HG03139 (cell line): ENCODE measurements around the gene POLR3GL.
"Not testable (repeated sequence)": the region's sequence is repeated elsewhere in the genome, so short reads cannot be mapped to it uniquely, and the experiment has no call there.

ENCODE experiments used
- ATAC-seq: cut with Tn5 transposase; IDR thresholded peaks from one replicate; pipeline ENCODE4 v1.9.1; 2021; ENCODE audit not compliant: unreplicated experiment

POLR3GL gene, protein sequence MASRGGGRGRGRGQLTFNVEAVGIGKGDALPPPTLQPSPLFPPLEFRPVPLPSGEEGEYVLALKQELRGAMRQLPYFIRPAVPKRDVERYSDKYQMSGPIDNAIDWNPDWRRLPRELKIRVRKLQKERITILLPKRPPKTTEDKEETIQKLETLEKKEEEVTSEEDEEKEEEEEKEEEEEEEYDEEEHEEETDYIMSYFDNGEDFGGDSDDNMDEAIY

DNA sequence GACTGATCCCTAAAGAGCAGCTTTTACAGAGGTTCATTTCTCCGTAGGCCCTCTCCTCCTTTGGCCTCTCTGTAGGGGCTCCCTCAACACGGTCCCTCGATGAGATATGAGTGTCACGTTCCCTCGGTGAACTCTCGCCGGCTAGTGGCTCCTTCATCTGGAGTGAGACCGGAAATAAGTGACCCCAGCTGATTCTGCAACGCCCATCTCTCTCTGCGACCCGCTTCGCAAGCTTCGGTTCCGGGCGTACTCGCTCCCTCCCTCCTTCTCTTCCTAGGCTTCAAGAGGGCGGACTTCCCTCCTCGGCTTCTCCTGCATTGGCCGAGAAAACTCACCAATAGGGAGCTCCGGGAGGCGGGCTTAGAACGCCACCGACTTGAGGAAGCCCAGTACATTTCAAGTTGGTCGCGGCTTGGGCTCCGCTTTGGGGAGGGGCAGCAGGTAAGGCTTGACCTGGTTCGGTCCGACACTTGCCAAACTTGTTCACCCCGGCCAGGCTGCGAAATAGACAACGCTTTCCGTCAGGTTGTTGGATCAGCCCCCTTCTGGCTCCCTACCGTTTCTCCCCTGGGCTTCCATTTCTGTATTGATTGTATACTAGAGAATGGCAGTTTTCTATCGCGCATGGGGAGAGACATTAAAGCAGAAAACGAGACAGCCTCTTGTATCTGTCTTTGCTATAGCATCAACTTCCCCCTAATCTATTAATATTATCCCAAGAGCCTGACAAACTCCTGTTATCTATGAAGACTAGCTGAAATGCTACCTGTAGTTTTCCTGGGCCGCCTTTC is at the start of gene POLR3GL, which contains the start of gene ANKRD34A:
Gene POLR3GL, plus strand, starts transcription at position 363 of the 791 bp plus-strand sequence. CDS start 10,176 bp downstream, outside the sequence.
Gene ANKRD34A, minus strand, starts transcription at position 248 of the 791 bp plus-strand sequence. CDS start 2,816 bp downstream, outside the sequence.
- ATAC-seq = peak; percentile 82

DNA sequence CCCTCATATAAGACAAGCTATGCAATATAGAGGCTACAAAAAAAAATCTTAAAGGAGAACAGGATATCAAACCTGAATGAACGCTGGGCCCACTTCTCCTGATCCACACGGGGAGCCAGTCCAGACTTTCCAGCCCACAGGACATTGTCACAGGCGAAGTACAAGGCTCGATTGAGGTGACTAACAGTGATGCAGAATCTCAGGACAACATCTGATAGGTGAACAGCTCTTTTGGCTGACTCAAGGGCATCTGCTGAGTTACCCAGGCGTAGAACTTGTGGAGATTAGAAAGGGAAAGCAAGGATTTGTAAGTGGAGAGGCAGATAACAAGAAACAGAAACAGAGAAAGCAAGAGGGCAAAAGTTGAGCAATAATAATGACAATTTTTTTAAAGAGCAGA is 47.7 kb upstream of the POLR3GL start:
- ATAC-seq = no peak

DNA sequence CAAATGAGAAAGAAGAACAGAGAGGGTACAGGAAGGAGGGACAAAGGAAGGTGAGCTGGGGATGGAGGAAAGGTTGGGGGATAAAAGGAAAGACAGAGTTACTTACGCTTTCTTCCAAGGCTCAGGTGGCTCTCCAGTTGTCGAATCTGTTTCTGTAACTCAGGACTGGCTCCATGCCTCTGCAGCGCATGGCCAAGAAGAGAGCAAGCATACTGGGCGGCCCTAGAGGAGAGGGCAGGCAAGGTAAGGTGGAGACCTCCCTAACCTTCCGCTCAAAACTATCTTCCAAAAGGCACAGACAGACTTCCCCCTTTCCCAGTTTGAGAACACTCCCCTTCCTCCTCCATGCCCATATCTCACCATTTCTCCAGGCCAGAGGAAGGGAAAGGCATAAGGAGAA is 46.9 kb upstream of the POLR3GL start:
- ATAC-seq = no peak

DNA sequence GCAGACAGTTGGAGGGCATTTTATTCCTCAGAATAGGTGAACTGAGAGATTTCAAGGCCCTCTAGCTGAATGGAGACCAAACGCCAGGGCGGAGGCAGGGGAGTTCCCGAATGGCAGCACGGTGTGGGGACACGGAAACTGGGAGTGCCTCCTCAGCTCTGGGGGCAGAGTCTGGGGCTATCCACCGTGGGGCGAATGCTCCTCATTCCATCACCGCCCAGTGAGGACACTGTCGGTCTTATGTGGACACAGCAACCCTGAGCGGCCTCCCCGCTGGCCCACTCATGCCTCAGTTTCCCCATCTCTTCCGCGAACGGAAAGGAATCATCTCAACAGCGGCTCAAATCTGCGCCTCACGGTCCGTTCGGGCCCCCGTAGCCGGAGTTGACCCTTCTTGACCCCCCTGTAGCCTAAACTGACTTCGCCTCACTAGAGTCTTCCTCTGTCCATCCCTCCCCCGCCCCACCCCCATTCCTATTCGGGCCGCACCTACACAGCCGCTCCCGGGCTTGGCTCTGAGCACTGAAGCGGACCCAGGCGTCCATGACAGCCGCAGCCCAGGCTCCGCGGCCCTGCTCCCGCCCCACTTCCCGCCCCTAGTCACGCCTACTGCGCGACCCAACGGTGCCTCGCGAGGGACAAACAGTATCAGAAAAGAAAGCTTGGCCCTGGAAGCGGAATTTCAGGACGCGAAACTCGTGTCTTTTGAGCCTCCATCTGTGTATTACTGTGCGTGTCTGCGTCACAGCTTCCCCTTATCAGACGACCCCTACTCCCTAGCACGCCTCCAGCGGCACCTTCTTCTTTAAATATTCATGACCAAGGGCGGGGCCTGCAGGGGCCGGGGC is 46.1 kb upstream of the POLR3GL start, which contains the start of gene PEX11B:
Gene PEX11B, minus strand, starts transcription at position 574 of the 848 bp plus-strand sequence. Its CDS starts 29 bp downstream, at position 545.
- ATAC-seq = peak; percentile 79

DNA sequence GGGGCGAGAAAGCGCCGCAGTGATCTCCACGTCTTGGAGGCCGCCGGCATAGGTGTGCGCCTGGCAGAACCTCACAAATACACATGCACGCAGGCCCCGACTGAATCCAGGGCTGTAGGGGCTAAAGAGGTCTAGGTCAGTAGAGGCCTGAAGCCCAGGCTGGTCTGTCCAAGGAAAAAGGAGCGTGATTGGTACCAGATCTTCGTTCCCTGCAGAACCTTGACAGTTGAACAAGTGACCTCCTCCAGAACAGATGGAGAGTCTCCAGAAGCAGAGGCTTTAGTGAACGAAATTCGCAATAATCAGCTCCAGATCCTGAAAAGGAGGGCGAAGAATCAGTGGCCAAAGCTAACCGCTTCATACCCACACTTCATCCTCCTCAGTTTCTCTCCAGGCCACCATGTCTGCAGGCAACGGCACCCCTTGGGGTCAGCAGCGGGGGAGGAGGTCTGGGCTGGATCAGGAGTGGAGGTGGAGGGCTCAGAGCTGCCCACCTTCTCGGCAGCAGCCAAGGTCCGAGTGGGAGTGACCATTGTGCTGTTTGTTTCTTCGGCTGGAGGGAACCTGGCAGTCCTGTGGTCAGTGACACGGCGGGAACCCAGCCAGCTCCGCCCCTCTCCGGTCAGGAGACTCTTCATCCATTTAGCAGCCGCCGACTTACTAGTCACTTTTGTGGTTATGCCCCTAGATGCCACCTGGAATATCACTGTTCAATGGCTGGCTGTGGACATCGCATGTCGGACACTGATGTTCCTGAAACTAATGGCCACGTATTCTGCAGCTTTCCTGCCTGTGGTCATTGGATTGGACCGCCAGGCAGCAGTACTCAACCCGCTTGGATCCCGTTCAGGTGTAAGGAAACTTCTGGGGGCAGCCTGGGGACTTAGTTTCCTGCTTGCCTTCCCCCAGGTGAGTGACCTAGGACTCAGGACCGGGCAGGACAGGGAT is 45.2 kb upstream of the POLR3GL start:
- ATAC-seq = no peak

DNA sequence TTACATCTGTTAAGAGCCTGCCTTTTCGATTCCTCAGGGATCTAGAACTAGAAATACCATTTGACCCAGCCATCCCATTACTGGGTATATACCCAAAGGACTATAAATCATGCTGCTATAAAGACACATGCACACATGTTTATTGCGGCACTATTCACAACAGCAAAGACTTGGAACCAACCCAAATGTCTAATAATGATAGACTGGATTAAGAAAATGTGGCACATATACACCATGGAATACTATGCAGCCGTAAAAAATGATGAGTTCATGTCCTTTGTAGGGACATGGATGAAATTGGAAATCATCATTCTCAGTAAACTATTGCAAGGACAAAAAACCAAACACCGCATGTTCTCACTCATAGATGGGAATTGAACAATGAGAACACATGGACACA is 44.2 kb upstream of the POLR3GL start:
- not testable (repeated sequence) for ATAC-seq

DNA sequence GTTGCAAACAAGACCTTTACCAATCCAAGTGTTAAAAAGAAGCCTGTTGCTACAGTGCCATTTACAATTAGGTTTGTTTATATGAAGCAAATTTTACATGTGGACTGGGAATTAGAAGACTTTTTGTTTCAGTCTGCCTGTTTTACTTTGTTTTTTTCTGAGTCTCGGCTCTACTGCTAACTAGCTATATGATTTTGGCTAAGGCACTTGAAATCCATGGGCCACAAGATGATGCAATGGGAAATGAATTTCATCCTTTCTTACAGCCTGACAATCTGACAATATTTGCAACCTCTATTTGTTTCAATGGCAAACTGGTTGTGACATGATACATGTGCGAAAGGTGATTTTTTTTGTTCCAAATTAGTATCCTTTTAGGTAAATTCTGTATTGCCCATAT is 42.2 kb upstream of the POLR3GL start:
- no peak for ATAC-seq

DNA sequence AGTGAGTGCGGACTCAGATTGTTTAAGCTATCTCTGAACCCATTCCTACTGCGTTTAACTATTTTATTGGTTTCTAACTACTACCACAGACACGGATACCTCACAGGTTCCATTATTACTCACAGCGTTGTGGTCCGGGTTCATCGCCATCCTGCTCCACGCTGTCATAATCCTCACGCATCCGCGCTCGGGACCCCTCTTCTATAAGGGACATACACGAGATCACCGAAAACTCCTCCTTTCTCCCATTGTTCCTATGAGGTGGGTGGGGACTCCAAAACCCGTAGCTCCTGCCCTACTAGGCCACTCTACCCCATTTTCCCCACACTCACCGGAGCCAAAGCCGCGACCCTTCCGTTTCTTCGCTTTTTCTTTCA is 37.8 kb upstream of the POLR3GL start:
- ATAC-seq = no peak

DNA sequence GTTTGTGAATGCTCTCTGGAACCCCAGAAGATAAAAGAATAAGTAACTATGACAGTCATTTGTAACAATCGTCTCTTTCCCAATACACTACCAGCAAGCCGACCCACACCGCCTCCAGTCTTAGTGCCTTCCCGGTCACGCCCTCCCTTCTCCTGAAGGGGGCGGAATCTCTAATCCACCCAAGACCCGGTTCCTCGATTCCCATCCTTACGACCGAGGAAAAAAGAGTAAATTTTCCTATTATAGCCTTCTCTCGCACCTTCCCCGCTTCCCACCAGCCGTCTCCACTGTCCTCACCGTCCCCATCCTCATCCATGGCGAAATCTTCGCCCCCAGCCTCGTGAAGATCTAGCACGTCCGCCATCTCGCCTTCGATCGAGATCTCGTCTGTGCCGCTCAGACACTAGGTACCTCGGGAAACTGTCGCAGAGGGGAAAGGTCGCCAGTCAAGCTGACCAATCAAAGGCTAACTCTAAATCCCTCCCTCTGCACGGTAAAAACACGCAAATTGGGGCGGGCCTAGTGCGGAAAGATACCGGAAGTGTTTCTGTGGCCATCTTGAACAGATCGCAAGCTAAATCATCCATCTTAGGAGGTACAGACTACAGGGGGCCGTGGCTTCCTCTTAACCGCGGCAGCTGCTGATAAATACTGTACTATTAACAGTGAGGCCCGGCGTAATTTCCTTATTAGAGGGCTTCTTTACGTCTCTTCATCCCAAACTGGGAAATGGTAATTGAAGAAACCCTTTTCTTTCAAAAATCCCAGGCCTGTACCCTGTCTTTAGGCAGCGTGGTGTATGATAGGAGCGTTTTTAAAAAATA is 37.2 kb upstream of the POLR3GL start, which contains the start of gene RBM8A:
Gene RBM8A, minus strand, starts transcription at position 422 of the 824 bp plus-strand sequence. Its CDS starts 58 bp downstream, at position 364.
- ATAC-seq = peak; percentile 90

DNA sequence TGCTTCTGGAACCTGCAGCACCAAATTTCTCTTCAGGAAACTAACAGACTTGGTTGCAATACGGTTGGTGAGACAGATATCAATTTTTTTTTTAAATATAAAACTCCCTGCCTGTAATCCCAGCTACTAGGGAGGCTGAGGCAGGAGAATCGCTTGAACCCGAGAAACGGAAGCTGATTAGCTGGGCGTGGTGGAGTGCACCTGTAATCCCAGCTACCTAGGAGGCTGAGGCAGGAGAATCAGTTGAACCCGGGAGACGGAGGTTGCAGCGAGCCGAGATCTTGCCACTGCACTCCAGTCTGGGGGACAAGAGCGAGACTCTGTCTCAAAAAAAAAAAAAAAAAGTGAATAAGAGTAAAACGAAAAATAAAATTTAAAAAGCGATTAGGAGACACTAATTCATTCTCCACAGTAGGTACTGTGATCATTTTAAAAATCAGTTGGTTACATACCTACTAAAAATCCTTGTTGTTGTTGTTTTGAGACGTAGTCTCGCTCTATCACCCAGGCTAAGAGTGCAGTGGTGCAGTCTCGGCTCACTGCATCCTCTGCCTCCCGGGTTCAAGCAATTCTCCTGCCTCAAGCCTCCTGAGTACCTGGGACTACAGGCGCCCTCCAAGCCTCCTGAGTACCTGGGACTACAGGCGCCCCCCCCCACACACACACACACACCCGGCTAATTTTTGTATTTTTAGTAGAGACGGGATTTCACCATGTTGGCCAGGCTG is 36.4 kb upstream of the POLR3GL start:
- no peak for ATAC-seq

DNA sequence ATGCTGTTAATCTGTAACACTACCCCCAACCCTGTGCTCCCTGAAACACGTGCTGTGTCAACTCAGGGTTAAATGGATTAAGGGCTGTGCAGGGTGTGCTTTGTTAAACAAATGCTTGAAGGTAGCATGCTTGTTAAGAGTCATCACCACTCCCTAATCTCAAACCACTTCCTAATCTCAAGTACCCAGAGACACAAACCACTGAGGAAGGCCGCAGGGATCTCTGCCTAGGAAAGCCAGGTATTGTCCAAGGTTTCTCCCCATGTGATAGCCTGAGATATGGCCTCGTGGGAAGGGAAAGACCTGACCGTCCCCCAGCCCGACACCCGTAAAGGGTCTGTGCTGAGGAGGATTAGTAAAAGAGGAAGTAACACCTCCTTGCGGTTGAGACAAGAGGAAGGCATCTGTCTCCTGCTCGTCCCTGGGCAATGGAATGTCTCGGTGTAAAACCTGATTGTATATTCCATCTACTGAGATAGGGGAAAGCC is 31.9 kb upstream of the POLR3GL start:
- ATAC-seq = not testable (repeated sequence)

DNA sequence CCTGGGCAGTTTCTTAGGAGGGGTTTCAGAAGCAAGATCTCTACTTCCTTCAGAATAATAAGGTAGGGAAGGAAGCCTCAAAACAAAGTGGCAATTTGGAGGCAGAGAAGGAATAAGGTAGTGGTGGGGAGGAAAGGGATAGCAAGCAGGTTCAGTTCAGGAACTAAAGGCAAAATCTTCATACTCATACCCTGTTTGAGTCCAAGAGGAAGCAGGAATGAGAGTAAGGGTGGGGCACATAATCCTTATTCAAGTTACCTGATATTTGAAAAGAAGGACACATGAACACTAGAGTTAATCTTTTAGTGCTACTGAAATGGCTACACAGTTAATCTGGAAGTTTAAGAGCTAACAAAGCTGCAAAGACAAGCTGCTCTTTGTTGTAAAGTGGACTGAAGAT is 28.8 kb upstream of the POLR3GL start:
- no peak for ATAC-seq

DNA sequence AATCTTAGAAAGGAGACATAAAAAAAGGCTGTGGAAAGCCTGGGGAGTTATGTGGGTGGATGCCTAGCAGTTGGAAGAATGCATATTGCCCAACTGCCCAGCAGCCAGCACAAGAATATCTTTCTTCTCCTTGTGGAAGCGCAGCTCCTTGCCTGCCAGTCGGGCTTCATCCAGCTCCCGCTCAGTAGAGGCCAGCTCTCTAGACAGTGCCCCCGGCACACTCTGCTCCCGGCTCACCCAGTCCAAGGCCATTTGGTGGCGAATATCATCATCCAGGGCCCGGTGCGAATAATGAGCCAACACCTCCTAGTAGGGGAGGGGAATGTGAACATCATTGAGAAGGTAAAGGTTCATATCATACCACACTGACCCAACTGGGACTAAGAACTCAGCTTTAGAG is 28.2 kb upstream of the POLR3GL start:
- no peak for ATAC-seq

DNA sequence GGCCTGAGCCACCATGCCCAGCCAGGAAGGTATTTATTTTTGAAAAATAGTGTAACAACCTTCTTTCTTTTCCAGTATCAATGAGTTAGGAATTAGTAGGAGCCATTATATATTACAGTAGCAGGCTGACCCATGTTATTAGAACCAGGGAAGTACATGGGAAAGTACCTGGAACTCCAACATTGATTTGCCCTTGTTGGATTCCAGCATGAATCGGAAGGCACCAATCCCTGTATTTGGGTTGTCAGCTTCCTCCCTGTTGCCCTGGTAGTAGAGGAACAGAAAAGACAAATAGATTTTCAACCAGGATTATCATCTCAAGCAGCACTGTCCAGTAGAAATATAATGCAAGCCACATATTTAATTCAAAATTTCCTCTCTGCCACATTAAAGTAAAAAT is 27.1 kb upstream of the POLR3GL start:
- no peak for ATAC-seq

DNA sequence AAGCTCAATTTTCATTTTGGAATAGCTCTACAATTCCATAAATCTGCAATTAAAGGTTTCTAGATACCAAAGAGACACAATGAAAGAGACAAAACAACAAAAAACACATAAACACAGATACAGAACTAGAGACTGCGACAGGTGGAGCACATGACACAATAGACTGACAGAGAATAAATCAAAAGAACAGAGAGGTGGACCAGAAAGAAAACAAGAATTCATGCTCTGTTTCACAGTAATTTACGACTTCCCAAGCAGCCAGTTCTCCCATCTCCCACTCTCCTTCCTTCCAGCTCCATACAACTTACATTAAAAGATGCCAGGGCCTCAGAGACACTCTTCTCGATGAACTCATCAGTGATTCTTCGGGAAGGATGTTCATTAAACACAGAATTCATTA is 22.1 kb upstream of the POLR3GL start:
- ATAC-seq = no peak

DNA sequence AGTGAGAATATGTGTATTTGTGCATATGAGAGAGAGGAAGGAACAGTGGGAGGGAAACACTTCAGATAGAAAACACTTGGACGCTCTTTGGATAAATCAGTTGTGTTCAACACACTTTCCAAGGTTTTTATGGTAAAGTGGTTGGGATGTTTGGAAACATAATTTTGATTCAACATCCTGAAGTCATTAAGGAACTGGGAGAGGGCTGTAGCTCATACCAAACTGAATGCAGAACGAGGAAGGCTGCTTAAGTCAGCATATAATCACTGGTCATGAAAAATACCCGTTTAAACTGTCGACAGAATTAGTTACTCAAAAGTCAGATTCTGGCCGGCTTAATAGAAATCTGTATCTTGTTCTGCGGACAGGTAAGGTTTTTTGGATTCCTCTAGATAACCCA is 21.6 kb upstream of the POLR3GL start:
- no peak for ATAC-seq

DNA sequence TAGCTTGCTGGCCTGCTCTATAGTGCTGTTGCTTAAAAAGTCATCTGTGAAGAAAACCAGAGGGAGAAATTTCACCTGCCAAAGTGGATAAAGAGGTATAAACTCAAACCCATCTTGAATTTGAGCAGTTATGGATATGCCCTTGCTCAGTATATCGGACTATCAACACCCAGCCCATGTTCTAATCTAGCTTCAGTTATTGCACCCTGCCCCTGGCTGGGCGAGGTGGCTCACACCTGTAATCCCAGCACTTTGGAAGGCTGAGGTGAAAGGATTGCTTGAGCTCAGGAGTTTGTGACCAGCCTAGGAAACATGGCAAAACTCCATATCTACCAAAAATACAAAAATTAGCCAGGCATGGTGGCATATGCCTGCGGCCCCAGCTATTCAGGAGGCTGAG is 20.0 kb upstream of the POLR3GL start:
- no peak for ATAC-seq

DNA sequence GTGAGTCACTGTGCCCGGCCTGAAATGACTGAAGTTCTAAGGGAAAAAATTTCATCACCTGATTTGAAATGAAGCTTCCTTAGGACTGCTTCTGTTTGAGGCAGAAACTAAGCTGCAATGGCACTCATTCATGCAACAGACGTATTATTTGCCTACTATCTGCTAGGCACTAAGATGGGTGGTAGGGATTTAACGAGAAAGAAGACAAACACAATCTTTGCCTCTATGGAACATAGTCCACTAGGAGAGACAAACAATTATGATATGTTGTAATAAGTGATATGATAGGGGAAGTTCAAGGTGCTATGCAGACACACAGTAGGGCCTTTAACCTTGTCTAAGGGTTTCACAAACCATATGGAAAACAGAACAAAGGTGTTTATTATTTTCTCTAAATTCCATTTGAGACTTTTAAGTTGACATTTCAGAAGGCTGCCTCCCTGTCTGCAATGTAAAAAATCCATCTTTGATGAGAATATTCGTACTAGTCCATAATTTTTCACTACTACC is 18.0 kb upstream of the POLR3GL start:
- no peak for ATAC-seq
